Bronchial epithelial cell (primary cell): ENCODE results near the gene WRAP73. TPM values are rescaled to one million over a fixed set of nuclear protein-coding genes. Genes with fewer than 3 reads are reported as not detected.

Experiments
- DNase-seq: peaks from one replicate; pipeline ENCODE4 v3.0.0-alpha.2; 2010; ENCODE audit warnings: low read depth
- FAIRE-seq: peaks from 2 replicates; lab custom pipeline; 2011; peaks lifted over from hg19 to GRCh38; lab: Jason Lieb, UNC
- H3K27me3 ChIP-seq: 2 replicates; pipeline ENCODE4 v1.5.1; 2011; ENCODE audit warnings: low read length; ENCODE audit not compliant: control insufficient read depth, insufficient read depth
- H3K36me3 ChIP-seq: 2 replicates; pipeline ENCODE4 v1.5.1; 2011; ENCODE audit warnings: low read length; ENCODE audit not compliant: control insufficient read depth, insufficient read depth
- H3K4me3 ChIP-seq: 2 replicates; pipeline ENCODE4 v1.5.1; 2011; ENCODE audit warnings: mild to moderate bottlenecking, low read depth, low read length, control low read depth
- total RNA-seq: library from RNA; depleted of rRNA; stranded (reverse); fragments of >200 nt; gene quantifications from 2 replicates; pipeline ENCODE4 v1.2.1, GENCODE V29; 2014
- TF ChIP-seq, protein P1 (sequence below): IDR thresholded peaks from 2 replicates; pipeline ENCODE4 v1.5.1; 2011; ENCODE audit warnings: mild to moderate bottlenecking, moderate library complexity, low read length, control low read depth, inconsistent platforms; ENCODE audit not compliant: insufficient read depth, severe bottlenecking

WRAP73 gene
- total RNA-seq, 1 donor from 2014 or later = 21.3 TPM

DNA sequence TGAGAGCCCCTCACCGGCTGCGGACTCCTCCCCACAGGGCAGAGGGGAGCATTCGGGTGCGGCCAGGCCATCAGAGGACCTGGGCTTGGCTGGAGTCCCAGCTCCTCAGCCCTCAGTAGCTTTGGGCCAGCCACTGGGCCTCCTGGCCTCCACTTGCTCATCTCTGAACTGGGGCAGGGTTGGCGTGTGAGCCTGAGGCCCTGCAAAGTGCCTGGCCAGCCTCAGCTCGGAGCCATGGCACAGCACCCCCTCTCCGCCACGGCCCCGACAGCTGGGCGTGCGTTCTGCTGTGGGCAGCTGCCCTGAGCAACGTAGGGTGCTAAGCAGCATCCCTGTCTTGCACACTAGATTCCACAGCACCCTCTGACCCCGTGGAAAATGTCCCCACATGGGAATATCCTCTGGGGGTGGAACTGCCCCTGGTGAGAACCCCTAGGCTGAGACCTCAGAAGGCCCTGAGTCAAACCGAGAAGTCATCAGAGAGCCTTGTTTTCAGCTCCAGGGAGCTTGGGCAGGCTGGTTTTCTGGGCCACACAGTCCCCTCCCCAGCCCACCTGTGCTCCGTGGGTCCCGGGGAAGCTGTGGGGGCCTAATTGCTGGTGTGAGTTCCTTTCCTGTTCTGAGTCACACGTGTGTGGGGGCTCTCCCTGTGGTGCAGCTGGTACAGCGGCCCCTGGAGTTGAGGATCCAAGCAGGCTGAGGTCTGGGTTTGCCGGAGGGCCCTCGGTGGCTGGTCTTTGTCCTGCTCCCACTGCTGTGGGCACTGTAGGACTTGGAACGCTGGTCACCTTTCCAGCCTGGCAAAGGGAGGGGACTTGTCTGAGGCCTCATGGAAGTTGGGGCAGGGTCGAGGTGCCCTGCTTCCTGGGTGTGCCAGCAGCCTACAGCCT is 26.9 kb upstream of the WRAP73 start:
- Histone ChIP-seq H3K27me3 (no peaks in the 10 kb centered on the region), H3K4me3 (no peak overlapping the region), H3K36me3 (no peaks in the 10 kb centered on the region)
- TF ChIP-seq, protein P1, sequence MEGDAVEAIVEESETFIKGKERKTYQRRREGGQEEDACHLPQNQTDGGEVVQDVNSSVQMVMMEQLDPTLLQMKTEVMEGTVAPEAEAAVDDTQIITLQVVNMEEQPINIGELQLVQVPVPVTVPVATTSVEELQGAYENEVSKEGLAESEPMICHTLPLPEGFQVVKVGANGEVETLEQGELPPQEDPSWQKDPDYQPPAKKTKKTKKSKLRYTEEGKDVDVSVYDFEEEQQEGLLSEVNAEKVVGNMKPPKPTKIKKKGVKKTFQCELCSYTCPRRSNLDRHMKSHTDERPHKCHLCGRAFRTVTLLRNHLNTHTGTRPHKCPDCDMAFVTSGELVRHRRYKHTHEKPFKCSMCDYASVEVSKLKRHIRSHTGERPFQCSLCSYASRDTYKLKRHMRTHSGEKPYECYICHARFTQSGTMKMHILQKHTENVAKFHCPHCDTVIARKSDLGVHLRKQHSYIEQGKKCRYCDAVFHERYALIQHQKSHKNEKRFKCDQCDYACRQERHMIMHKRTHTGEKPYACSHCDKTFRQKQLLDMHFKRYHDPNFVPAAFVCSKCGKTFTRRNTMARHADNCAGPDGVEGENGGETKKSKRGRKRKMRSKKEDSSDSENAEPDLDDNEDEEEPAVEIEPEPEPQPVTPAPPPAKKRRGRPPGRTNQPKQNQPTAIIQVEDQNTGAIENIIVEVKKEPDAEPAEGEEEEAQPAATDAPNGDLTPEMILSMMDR = no peak
- no peak for FAIRE-seq
- no peak for DNase-seq

DNA sequence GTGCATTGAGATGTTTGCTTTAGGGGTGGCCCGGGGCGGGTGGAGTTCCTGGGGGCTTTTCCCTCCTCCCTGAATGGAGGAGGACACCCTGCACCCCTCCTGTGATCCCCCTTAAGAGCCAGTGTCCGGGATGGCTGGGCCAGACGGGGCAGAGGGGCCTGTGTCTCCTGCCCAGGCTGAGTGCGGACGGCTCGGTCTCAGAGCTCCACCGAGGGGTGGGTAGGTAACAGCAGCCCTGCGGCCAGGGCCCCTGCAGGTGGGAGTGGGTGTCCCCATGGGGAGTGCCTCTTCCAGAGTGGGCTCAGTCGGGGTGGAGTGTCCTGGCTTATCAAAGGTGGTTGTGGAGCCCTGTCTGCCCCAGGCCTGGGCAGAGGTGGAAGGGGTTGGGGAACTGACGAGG is 25.5 kb upstream of the WRAP73 start:
- Histone ChIP-seq H3K4me3 (peak overlapping the region; percentile 12), H3K27me3 (no peaks in the 10 kb centered on the region), H3K36me3 (no peaks in the 10 kb centered on the region)
- DNase-seq (no peak), FAIRE-seq (no peak)
- TF ChIP-seq, protein P1 = no peak

DNA sequence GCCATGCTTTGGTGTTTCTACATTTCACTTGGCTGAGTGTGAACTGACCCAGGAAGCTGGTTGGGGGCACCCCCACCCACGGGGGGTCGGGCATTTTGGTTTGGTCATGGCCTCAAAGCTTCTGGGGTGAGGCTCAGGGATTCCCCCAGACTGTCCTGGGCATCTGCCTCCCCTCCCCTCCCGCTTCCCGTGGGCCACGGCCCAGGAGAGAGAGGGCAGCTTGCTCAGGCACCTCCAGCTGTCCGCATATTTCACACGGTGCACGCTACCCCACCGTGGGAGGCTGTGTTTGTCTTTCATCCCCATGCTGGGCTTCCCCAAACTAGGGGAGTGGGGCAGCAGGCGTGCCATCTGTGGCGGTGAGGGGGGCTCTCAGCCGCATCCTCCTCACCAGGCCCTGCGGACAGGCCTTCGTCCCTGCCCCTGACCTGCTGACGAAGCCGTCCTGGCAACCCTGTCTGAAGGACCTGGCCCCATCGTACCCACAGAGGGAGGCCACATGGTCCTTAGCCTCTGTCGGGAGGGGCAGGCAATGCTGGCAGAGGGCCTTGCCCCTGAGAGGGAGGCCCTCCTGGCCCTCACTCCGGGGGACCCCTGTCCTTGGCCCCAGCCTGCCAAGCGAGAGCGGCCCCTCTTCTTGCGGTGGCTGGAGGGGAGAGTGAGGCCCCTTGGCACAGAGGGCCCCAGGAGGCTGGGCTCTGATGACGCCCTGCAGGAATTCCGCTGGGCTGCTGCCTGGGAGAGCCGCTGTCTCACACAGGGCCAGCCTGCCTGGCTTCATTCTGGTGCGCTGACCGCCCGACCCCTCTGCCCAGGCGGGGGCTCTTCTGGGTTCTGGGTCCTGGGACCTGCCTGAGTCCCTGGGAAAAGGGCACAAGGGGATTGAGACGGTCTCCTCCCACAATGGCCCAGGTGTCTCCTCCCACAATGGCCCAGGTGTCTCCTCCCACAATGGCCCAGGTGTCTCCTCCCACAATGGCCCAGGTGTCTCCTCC is 24.5 kb upstream of the WRAP73 start:
- Histone ChIP-seq H3K27me3 (no peaks in the 10 kb centered on the region), H3K36me3 (no peaks in the 10 kb centered on the region), H3K4me3 (peak overlapping the region; percentile 13)
- FAIRE-seq = no peak
- DNase-seq = no peak
- TF ChIP-seq, protein P1 = no peak

DNA sequence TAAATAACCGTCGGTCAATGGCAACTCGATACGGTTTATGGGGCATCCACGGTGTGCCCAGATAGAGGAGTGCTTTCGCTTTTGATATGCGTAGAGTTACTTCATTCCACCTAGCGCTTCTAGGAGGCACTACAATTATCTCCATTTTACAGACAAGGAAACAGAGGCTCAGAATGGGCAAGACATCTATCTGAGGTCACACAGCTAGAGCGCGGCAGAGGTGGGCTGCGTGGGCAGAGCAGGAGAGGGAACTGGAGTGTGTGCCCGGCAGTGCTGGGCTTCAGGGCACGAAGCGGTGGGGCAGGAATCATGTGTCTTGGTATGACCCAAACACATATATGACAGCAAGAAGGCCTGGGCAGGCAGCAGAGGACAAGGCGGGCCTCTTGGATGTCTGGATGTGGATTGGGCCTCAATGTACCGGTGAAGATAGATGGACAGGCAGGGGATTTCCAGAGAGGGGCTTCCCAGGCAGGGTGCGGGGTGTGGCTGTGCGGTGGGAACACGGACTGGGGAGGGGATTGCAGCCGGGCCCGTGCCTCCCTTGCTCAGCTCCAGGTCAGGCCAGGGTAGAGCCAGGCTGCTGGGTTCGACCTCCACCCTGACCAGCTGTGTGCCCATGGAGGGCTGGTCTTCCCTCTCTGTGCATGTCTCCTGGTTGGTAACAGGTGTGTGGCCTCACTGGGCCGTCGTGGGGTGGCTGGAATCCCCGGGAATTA is 23.6 kb upstream of the WRAP73 start:
- no peak for DNase-seq
- H3K36me3 ChIP-seq = no peaks in the 10 kb centered on the region
- TF ChIP-seq, protein P1 = no peak
- H3K27me3 ChIP-seq = no peaks in the 10 kb centered on the region
- H3K4me3 ChIP-seq = no peak overlapping the region
- FAIRE-seq = no peak

DNA sequence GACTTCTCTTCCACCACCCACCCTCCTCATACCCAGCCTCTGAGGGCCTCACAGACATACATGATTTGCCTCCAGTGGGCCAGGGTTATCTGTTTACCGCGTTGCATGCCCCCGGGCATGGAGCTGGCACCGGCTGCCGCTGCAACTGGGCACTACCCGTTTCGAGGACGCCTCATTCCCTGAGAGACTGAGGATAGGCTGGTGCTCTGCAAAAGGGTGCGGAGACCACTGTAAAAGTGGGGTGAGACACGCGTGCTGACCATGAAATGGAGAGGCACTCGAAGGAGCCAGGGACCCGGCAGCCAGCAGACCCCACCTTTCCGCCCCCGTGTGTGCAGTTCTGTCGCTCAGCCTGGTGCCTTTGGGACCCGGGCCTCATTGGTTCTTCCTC is 23.1 kb upstream of the WRAP73 start:
- TF ChIP-seq, protein P1 = no peak
- Histone ChIP-seq H3K36me3 (no peaks in the 10 kb centered on the region), H3K27me3 (peaks cover under 1% of the 10 kb centered on the region), H3K4me3 (no peak overlapping the region)
- DNase-seq (no peak), FAIRE-seq (no peak)
